ENCODE measurements around the gene SDK2.

GRCh38 chr17:73284906-73285602 lies 359.2 kb downstream of the SDK2 start:
- TF ChIP-seq REST (IDR thresholded peaks at IDR 0.05; ENCODE audit: insufficient read depth in 1 of 2, low read depth in 2 of 2, low read length in 2 of 2) (no peak), POLR2AphosphoS5 (IDR thresholded peaks at IDR 0.05; ENCODE audit: low read depth, low read length) (no peak), TAF1 (IDR thresholded peaks at IDR 0.05; ENCODE audit: borderline replicate concordance, insufficient read depth, low read length) (no peak)
